Measurements from ENCODE around the gene UNC5CL. TPM values are rescaled to one million over a fixed set of nuclear protein-coding genes. Genes with fewer than 3 reads are reported as not detected.

The UNC5CL gene
- total RNA-seq, 1 donor, result under 0.01 TPM

DNA sequence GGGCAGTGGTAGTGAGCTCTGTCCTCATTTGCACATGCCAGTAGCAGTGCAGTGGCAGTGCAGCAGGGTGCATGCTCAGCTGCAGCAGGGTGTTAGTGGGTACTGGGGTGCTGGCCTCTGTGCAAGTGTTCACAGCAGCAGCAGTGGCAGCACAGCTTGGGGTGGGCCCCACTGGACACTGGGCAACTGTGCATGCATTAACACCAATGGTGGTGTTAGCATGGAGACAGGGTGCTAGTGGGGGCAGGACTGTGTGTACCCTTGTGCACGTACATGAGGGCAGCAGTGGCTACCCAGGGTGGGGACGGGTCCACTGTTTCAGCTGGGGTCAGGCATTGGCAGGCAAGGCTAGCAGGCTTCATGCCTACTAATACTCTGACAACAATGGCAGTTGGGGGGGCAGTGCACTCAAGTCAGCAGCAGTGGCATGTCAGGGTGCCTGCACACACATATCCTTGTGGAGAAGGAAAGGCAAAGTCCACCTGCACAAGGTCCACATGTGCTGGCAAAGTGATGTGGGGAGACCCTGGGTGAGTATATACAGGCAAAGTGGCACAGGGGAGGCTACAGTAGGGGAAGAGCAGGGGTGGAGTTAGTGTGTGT, 60.2 kb downstream of the UNC5CL start:
- TF ChIP-seq, protein P1, sequence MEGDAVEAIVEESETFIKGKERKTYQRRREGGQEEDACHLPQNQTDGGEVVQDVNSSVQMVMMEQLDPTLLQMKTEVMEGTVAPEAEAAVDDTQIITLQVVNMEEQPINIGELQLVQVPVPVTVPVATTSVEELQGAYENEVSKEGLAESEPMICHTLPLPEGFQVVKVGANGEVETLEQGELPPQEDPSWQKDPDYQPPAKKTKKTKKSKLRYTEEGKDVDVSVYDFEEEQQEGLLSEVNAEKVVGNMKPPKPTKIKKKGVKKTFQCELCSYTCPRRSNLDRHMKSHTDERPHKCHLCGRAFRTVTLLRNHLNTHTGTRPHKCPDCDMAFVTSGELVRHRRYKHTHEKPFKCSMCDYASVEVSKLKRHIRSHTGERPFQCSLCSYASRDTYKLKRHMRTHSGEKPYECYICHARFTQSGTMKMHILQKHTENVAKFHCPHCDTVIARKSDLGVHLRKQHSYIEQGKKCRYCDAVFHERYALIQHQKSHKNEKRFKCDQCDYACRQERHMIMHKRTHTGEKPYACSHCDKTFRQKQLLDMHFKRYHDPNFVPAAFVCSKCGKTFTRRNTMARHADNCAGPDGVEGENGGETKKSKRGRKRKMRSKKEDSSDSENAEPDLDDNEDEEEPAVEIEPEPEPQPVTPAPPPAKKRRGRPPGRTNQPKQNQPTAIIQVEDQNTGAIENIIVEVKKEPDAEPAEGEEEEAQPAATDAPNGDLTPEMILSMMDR (IDR thresholded peaks at IDR 0.05; ENCODE audit: insufficient read depth, low read depth, low read length), result no peak
- no peak for DNase-seq (ENCODE audit: low read depth)
- no peak overlapping the region for H3K4me3 ChIP-seq (ENCODE audit: low read depth, low read length)

DNA sequence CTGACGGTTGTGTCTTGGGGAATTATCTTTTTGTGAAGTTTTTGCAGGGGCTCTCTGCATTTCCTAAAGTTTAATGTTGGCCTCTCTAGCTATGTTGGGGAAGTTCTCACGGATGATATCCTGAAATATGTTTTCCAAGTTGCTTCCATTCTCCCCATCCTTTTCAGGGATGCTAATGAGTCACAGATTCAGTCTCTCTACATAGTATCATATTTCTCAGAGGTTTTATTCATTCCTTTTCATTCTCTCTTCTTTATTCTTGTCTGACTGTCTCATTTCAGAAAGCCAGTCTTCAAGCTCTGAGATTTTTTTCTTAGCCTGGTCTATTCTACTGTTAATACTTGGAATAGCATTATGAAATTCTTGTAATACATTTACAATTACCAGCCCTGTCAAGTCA, 61.3 kb downstream of the UNC5CL start:
- no peak for DNase-seq (ENCODE audit: low read depth)
- TF ChIP-seq, protein P1 (IDR thresholded peaks at IDR 0.05; ENCODE audit: insufficient read depth, low read depth, low read length), result no peak
- no peak overlapping the region for H3K4me3 ChIP-seq (ENCODE audit: low read depth, low read length)

DNA sequence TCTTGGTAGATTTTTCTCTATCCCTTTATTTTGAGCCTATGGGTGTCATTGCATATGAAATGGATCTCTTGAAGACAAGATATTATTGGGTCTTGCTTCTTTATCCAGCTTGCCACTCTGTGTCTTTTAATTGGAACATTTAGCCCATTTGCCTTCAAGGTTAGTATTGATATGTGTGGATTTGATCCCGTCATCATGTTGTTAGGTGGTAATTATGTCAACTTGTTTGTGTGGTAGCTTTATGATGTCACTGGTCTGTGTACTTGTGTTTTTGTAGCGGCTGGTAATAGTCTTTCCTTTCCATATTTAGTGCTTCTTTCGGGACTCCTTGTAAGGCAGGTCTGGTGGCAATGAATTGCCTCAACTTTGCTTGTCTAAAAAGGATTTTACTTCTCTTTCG, 61.9 kb downstream of the UNC5CL start:
- DNase-seq (ENCODE audit: low read depth), result no peak
- TF ChIP-seq, protein P1 (IDR thresholded peaks at IDR 0.05; ENCODE audit: insufficient read depth, low read depth, low read length), result no peak
- H3K4me3 ChIP-seq (ENCODE audit: low read depth, low read length), result no peak overlapping the region

Other genes with a start within 250 kb of the UNC5CL start
- gene TSPO2, start 3.2 kb upstream of the UNC5CL start, total RNA-seq, result not detected in 2 replicates
- not detected in 2 replicates for gene APOBEC2, start 14.0 kb upstream of the UNC5CL start, total RNA-seq
- gene OARD1, start 33.1 kb upstream of the UNC5CL start, total RNA-seq, result 3.2 and 4.7 TPM in 2 replicates
- gene NFYA, start 33.8 kb upstream of the UNC5CL start, total RNA-seq, result 7.7 and 10.4 TPM in 2 replicates
- gene TREML1, start 115.1 kb upstream of the UNC5CL start, total RNA-seq, result not detected in 2 replicates
- not detected in 2 replicates for gene TREM2, start 123.9 kb upstream of the UNC5CL start, total RNA-seq
- not detected in 2 replicates for gene TREML2, start 161.9 kb upstream of the UNC5CL start, total RNA-seq
- not detected in 2 replicates for gene TREML4, start 189.1 kb upstream of the UNC5CL start, total RNA-seq
- not detected in 2 replicates for gene TREM1, start 247.5 kb upstream of the UNC5CL start, total RNA-seq

Measured in fibroblast of villous mesenchyme (primary cell).